NCI-H1436 treated with DMSO at 0.1 percent for 48 hours (cell line): ENCODE measurements around the gene SLCO4A1.

Source experiments
- DNase-seq: peaks from one replicate; lab custom pipeline; 2025; lab: John Stamatoyannopoulos, UW

Gene SLCO4A1

DNA sequence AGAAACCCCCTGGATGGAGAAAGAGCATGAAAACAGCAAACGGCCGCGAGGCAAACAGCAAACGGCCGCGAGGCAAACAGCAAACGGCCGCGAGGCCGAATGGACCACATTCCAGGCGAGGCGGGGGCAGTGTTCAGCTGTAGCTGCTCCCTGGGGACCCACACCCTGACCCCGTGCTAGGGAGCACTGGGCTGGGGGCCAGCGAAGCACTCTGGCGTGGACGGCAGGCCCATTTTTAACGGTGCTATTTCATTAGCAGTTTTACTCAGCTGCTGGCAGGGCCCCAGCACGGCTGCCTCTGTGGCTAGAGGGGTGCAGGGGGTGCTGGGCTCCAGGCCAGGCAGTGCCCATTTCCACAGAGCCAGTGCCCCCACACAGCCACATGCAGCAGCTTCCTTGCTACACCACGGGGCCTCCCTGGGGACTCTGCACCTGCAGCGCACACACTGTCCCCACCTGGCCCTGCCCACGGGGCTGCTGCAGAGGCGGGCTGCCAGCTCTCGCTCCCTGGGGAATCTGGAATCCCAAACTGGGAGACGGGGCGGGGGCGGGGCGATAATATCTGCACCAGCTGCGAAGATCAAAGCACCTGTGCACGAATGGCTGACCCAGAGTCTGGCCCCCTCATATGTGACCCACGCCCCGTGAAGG is 35.6 kb upstream of the SLCO4A1 start:
- DNase-seq: no peak

DNA sequence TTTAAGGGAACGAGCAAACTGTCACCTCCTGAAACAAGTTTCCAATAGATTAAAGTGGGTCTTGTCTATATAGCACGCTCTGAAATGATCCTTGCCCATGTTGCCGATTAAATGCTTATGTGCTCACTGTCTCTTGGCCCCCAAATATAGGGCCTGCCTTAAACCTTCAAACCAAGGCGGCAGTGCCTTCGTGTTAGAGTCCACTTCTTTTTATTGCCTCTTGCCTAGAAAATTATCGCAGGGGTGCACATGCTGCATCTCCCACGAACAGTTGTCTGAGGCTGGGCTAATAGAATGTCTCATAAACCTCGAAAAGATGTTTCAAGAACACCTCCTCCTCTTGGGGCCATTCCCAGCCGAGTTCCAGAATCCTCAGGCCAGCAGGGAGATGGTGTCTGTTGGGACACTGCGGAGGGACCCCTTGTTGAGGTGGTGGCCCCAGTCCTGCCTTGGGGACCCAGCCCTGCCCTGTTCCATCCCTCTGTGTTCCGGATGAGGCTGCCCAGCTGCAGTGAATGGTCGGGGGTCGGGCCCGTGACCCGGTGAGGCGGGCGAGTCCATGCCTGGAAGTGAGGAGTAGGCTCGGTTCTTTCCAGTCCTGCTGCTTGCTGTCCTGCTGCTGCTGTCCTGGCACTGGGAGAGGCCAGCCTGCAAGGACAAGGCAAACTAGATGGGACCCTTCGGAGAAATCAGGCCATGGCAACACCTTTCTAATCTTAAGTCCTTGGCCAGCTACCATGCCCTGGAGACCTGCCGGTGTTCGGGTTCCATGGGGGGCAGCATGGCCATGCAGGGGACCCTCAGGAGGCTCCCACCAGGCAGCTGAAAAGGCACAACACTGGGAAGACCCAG is 34.7 kb upstream of the SLCO4A1 start:
- DNase-seq: no peak

DNA sequence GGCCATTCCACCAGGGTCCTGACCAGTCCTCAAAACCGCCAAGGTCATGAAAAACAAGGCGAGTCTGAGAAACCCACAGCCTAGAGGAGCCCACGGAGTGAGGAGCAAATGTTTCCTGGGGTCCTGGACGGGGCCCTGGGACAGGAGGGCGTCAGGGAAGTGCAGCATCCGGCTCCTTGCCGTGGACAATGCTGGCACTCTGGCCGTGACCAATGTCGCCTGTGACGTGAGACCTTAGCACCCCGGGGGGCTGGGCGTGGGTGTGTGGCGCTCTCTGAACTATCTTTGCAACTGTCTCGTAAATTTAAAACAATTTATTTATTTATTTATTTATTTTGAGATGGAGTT is 34.1 kb upstream of the SLCO4A1 start:
- DNase-seq: no peak

DNA sequence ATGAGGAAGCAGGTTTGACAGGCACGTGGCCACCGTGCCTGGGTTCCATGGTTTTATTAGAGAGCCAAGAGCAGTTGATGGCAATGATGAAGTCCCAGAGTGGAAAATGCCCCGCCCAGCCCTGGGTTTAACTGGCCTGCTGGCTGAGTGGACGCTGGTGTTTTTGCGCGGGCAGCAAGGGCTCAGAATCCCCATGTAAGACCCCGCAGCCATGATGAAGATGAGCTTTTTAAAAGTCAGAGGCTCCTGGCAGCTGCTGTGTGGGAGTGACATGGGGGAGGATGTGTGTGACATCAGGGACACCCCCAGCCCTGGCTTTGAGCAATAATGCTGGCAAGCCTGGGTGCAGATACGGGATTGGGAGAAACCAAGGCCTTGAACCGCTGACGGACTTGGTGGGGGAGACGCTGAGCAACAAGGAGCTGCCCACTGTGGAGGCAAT is 33.0 kb upstream of the SLCO4A1 start:
- no peak for DNase-seq

DNA sequence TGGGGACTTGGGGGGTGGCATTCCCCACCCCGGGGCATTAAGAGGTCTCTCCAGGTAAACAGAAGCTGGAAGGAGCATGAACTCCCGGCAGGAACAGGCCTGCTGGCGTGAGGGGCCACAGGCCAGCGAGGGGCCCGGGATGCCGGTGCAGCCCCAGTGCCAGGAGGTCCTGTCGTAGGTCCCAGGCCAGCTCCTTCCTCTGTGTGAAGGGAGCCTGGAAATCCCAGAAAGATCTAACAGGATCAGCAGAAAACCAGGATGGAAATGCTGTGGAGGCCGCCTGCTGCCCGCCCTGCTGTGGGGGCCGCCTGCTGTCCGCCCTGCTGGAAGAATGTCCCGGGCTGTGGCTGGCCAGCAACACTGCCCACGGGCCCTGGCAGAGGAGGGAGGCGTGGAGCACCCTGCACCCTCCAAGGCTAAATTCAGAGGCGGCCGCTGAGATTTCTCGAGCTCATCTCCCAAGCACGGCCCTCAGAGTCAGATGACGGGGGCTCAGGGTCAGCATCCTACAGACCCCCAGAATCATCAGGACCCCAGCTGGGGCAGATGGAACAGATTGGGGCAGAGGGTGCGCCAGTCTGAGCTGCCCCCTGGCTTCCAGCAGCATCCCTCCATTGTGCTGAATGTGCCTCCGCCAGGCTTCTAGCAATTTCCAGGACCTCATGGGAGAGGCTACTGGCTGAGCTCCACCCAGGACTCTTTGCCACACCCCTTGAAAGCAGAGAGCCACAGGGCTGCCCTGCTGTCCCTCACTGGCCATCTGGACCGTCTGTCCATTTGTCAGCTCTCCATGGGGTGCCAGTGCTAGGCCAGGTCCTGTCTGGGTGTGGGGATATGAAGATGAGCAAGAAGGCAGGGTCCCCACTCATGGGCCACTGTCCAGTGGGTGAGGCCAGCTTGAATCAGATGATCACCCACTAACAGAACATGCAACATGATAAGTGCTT is 32.2 kb upstream of the SLCO4A1 start:
- no peak for DNase-seq

DNA sequence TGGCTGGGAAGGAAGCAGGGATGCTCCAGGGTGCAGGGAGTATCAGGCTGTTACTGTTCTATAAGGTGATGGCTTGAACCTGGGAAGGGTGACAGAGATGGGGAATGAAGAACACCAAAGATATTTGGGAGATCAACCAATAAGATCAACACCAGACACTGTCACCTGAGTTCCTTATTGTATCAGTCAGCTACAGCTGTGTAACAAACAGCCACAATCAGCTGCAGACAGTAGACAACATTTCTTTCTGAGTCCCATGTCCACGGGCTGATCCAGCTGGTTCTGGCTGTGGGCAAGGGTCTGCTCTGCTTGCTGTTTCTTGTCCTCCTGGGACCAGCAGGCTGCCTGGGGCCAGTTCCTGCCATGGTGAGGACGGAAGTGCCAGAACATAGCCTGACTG is 31.3 kb upstream of the SLCO4A1 start:
- no peak for DNase-seq

DNA sequence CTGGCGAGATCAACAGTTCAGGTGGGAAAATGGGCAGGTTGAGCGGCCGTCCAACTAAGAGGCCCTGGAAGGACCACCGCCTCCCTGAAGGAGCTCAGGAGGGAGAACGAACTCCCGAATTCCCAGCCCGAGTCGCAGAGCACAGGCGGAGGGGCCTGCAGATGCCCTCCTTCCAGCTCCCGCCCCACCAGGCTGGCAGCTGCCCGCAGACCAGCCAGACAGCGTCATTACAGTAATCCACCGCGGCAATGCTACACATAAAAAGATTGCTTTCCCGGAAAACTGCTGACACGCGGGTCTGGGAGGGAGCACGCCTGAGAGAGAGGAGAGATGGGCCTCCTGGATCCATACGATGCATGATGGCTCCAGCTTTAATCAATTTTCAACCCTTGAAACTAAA is 30.5 kb upstream of the SLCO4A1 start:
- DNase-seq: no peak

DNA sequence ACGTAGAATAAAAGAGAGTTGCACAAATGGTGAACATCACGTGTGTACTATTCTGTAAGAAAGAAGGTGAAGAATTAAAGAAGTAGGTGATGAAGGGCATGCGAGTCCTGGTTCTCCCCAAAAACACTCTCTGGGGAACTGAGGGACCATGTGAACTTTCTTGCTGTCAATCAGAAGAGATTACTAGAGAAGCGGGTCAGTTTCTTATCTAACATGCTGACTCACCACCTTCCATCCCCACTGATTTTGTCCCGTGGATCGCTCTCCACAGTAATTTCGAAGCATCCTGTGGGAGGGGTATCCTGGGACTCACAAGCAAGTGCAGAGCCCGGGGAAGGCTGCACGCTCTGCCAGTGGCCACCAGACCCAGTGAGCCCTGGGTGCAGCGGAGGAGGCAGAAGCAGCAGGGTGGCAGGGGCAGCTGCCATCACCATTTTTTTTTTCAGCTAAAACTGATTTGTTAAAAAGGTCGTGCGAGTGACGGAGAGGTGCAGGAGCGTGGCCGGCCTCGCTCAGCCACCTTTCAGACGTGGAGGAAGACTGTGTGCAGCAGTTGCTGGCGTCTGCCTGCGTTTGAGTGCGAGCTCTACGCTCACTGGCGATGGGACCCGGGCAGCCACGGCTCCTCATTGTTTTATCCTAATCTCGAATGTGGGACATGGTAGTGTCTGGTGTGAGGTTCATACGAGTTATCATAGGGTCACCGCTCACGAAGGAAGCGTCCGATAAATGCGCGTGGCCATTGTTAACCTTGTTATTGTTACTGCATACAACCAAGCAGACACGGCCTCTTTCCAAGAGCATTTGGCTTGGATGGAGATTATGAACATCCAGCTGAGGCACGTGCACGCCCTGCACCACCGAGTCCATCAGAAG is 28.0 kb upstream of the SLCO4A1 start:
- no peak for DNase-seq

DNA sequence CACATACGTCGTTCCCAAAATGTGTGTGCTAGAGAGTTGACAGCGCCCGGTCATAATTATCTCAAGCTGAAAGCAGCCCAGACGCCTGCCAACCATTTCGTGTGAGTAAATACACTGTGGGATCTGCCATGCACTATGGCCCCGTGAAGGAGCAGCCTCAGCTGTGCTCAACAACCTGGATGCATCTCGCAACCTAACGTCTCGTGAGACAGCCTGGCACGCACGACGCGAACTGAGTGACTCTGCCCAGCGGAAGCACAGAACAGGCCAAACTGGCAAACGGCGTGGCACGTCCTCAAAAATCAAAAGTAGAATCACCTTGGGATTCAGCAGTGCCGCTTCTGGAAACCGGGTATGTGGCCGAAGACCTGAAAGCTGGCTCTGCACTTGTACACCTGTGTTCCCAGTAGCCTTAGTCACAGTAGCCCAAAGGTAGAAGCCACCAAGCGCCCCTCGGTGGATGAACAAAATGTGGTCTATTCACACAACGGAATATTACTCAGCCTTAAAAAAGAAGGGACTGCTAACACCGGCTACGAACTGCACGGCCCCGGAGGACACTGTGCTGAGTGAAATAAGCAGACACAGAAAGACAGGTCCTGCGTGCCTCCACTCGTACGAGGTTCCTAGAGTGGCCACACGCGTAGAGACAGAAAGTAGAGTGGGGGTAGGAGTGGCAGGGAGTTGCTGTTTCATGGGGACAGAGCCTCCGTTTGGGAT is 27.2 kb upstream of the SLCO4A1 start:
- DNase-seq: no peak

DNA sequence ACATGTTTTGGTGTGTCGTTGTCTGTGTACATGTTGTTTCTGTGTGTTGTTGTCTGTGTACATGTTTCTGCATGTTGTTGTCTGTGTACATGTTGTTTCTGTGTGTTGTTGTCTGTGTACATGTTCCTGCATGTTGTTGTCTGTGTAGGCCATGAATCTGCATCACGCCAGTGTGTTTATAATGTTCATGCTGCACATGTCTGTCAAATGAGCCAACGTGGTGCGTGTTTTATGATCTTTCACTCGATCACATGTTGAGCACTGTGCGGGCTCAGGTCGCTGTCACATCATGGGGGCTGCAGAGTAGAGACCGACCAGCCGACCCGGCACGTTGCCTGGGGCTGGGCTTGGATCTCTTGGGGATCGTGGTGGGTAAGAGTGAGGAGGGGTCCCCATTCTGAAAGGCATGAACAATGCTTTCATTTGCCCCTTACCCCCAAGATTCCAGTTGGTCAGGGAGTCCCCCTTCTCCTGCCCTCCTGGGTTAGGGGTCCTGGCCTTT is 26.5 kb upstream of the SLCO4A1 start:
- no peak for DNase-seq

DNA sequence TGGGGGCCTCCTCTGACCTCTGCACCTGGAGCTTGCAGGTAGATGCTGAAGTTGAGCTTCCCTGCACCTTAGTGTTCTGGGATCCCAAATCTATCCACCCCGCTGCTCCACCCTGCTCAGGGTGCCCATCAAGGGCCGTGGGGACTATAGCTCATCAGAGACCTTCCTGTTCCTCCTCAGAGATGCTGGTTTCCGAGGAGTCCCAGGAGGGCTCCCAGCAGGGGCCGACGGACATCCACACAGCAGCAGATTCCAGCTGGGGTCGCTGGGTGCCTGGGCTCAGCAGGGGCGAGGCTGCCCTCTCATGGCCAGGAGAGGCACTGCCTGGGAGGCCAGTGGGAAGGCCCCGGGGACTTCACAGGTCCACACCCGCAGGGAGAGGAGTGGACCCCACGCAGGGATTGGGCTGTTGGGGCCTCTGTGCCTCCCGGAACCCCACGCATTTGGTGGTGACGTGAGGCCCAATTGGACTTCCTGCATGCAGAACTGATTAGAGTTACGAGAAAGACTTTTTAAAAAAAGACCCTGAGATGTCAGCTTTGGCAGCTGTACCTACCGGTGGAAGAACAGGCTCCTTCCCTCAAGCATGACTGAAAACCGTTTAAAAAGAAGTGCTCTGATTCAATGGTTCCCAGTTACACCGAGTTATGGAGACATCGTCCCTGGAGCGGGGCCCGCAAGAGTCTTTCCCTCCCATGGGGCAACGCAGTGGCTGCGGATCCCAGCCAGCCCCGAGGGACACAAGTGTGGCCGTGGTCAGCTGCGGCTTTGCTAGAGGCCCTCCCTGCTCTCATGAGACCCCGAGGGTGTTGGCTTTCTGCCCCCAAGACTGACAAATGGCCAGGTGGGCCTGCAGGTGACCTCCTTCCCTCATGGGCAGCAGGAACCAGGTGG is 25.3 kb upstream of the SLCO4A1 start:
- DNase-seq: no peak

DNA sequence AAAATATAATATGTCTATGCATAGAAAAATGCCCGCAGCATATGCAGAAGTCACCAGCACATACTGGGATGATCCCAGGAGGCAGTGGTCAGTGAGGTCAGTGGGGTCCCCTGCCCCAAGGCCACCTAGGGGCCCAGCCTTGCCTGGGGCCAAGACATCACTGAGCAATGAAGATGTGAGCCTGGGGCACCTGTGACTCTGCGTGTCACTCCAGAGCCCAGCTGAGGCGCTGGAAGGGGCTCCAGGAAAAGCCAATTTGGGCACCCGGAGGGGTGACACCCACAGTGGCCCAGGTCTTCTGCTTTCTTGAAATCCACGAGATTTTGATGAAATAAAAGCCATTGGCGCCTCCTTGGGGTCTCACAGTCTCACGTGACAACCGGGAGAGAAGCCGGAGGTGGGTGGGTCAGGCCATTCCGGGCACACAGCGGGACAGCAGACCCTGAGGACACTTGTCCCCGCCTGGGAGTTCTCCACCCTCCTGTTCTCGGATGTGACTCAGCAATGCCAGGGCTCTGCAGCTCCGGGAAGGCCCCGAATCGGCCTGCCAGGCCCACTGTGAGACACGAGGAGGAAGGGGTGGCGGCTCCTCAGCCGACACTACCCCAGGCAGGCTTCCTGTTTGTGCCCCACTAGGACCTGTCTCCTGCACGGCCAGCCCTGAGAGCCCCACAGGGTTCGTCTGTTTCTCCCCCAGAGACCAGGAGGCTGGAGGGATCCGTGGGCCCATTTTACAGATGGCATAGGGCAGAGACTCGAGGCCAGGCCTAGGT is 24.4 kb upstream of the SLCO4A1 start:
- no peak for DNase-seq

DNA sequence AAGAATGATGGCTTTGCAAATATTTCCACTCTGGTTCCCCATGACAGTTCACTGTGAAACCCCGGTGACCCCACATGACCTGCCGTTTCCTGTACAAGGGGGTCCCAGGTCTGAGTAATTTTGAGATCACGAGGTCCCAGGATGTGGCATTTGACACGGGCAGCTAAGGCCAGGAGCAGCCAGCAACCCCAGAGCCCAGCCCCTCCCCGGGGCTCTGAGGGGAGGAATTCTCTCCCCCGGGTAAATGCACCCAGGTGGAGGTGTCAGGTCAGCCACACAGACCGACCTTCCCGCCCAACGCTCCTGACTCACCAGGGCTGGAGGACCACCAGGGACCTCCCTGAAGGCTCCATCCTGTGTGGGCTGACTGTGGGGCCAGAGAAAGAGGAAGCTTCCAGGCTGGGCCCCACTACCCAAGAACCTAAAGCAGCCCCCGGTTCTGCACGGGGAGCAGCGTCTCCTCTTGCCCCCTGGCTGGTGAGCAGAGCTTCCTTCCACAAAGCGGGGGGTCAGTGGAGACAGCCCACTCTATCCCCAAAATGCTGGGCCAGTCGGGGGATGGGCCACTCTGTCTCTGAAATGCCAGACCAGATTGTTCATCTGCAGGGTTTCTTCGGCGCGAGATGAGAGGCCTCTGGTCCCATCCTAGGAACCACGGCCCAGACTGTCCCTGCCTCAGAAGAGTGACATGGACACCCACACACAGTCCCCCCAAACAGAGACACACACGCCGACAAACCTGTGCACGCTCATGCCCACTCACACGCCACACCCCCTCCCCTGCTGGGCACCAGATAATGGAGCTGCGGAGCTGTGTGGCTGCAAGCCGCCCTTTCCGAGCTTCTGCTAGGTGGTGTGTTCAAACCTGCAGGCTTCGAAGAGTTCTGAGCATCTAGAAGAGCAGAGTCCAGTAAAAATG is 23.4 kb upstream of the SLCO4A1 start:
- no peak for DNase-seq

DNA sequence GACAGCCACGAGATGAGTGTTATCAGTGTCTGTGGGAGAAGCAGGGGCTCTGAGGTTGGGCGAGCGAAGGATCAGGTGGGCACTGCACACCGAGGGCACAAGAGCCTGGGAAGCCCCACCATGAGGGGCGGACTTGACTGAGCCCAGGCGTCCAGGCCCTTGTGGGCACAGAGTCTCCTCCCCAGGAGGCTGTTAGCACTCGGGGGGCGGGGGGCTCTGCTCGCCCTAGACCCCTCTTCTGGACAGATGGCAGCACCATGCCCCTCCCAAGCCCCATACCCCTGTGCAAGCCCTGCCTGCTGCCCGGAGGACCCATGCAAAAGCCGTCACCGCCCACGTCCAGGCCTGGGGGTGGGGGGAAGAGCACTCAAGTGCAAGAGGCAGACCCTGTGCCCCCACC is 21.7 kb upstream of the SLCO4A1 start:
- no peak for DNase-seq

DNA sequence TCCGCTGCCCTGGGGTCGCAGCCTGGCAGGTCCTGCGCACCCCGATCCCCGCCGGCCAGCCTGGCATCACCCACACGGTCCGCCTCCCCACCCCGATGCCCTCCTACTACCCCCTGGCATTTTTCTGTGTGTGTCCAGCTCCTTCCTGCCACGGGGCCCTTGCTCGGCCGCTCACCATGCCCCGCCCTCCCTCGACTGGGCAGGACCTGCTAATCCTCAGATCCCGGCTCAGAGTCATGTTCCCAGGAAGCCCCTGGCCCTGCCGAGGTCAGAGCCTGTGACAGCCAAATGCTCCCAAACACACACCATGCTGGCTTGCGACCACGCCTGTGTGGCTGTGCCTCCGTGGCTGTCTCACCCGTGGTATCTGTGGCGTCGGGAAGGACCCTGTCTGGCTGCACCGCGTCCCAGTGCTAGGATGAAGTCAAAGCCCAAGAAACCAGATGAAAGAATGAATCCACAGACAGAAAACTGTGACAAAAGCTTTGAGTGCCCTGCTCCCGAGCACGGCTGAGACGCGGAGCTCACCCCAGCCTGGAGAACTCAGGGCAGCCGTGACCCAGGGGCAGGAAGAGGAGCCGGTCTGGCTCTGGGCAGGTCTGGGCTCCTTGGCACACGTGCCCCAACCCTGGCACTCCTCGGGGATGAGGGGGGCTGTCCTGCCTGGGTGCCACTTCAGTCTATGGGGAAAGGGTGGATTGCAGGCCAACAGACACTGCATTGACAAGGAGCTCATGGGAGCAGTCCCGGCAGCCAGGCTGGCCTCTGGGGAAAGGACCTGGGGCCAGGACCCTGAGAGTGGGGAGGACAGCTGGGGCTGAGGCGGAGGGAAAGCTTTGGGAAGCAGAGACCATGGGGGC is 20.8 kb upstream of the SLCO4A1 start:
- DNase-seq: no peak

DNA sequence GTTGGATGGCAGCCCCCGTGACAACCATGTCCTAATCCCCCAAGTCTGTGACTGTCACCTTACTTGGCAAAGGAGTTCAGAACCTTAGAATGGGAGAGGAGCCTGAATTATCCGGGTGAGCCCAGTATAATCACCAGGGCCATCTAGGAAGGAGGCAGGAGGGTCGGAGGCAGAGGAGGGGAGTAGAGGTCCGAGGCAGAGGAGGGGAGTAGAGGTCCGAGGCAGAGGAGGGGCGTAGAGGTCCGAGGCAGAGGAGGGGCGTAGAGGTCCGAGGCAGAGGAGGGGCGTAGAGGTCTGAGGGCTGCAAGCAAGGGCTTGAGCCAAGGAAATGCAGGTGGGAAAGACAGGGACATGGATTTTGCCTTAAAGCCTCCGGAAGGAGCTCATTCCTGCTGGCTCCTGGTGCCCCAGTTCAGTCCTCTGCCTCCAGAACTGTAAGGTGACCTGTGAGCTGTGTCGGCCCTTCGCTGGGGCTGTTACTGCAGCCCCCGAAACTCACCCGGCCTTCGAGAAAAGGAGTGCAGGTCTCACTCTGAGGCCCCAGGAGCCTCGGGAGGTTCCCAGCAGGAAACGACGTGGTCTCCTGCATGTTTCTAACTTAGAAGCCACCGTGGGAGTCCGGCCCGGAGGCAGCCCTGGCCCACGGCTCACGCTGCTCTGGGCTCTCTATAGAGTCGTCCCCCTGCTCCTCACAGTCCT is 20.0 kb upstream of the SLCO4A1 start:
- DNase-seq: no peak
